ENCODE results near the gene MTHFD1L.
"Not testable (repeated sequence)": the region's sequence is repeated elsewhere in the genome, so short reads cannot be mapped to it uniquely, and the experiment has no call there.

MTHFD1L gene

DNA sequence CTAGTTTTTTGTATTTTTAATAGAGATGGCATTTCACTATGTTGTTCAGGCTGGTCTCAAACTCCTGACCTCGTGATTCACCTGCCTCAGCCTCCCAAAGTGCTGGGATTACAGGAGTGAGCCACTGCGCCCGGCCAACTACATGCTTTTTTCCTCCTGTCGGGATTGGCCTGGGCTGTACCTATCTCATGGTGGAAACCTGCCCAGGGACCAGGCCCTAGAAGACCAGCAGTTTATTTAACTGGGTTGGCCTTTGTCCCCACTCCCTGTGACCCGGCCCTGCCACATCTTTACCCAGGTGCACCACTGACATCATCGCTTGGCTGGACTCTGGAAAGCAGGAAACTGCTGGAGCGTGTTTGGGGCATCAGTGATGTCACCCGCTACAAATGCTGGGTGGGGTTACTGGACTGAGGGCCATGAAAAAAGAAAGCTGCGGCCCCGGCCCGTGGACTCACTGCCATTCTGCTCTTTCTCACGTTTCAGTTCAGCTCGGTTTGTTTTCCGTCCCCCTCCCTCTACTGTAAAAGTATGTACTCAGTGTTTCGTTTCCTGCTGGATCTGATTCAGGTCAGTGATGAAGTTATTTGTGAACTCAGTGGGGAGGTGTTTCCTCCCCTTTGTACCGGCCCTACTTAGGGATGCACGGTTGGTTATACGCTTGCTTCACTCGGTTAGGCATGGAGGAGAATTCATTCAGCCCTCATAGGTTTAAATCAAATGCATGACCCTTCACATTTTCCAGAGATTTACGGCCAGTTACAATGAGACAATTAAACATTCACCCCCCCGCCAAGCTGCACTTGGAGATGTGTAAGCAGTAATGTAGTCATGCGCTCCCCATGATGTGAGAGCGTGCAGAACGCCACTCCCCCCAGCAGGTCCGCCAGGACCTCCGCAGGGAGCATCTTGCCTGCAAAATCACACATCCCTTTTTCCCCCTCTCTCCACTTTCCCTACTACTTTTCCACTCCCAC lies 179.3 kb downstream of the MTHFD1L start:
- DNase-seq: peak; percentile 91

DNA sequence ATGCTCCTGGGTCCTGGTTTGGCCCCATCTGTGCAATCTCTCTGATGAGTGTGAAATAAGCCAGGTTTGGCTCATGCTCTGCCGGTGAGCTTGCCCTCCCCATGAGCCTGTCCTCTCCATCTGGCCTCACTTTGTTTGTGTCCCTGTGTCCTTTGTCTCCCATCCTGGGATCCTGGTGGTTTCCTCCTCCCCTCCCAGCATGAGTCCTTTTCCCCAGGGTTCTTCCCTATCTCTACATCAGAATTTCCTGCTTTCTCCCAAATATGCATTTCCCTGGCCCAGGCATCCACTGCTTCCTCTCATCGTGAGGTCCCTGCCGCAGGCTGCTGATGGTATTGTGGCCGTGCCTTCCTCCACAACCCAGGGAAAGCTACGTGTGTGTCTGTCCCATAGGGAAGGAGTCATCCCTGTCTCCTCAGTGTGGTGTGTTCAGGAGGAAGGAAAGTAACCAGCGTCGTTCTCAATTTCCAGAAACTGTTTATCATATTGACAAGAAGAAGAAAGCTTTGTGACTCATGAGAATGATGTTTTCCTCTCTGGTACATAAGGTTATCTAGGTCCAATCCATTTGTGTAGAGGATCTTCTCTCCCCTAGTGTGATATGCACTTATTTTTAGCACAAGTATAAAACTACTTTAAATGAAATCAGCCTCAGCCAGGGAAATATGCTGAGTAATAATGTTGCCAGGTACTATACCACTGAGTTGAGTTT lies 180.2 kb downstream of the MTHFD1L start:
- not testable (repeated sequence) for DNase-seq

DNA sequence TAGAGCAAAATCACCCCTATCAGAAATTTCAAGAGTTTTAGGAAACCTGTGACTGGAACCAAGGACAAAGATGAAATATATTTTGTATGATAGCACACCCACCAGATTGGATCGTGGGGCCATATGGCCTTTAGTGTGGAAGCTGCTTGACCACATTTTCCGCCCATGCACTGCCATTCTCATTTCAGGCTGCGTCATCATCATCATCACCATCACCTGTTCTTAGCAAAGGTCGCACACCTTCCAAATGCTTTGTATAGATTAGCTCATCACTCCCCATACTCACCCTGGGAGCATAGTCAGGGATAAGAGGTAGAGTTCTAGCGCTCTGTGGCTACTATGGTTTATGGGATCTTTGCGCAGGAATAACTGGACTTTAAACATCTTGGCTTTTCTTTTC lies 185.7 kb downstream of the MTHFD1L start:
- no peak for DNase-seq

GRCh38 chr6:151052021-151052646 lies 186.6 kb downstream of the MTHFD1L start:
- no peak for DNase-seq

- DNase-seq: no peak
Observed at GRCh38 chr6:151054306-151054705, 188.8 kb downstream of the MTHFD1L start.

GRCh38 chr6:151056230-151056907 lies 190.9 kb downstream of the MTHFD1L start:
- no peak for DNase-seq

GRCh38 chr6:151057061-151057460 lies 191.6 kb downstream of the MTHFD1L start:
- no peak for DNase-seq

DNA sequence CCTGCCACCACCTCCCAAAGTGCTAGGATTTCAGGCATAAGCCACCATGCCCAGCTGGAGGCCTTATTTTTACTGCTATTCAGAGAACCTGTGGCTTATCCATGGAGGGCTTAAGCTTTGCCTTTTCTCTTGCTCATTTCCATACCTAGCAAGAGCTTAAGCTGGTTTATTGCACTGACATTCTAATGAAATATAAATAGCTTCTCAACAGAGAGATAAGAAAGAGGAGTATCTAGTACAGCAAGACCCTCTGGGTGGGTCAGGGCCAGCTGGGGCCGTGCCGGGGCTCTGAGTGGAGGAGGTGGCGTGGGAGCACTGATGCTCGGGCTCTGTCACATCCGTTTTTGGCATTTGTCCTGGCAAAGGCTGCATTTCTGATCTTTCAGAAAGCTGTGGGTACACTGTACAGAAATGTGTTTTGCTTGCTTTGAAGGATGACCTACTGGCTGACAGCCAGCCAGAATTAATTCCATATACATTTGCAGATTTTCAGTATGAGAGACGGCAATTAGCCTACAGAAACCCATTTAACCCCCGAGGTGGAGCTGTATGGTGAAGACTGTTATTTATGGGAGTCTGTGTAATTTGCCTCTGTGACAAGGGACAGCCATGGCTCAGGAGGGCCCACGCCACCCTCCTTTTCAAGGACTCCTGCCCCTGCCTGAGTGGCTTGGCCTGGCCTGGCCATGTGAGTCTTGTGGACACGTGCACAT lies 192.7 kb downstream of the MTHFD1L start:
- DNase-seq: no peak

GRCh38 chr6:151059612-151060095 lies 194.2 kb downstream of the MTHFD1L start:
- no peak for DNase-seq

DNA sequence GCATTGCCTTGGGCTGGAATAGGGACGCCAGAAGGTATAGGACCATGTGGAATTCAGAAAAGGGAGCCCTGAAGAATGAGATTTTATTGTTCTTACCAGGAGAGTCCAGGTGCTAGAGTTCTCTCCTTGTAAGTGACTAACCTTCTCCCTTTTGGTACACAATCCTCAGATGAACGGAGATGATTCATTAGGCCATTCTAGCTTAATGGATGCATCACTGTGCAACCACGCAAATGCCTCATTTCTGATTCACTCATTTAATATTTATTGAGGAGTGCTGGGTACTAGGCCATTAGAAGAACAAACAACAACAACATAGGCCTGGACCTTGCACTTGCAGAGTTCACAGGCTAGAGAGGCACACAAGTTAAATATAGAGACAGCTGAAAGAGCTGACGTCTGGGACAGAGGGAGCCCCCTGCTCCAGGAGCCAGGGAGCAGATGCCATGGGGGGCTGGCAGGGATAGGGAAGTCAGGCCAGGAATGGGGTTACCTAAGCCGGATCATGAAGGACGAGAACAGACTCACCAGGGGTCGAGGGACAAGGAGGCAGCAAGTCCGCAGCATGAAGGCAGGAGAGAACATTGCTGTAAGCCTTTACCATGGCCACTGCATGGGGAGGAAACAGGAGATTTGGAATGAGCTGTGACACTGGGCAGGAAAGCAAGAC lies 194.7 kb downstream of the MTHFD1L start:
- peak; percentile 34 for DNase-seq

DNA sequence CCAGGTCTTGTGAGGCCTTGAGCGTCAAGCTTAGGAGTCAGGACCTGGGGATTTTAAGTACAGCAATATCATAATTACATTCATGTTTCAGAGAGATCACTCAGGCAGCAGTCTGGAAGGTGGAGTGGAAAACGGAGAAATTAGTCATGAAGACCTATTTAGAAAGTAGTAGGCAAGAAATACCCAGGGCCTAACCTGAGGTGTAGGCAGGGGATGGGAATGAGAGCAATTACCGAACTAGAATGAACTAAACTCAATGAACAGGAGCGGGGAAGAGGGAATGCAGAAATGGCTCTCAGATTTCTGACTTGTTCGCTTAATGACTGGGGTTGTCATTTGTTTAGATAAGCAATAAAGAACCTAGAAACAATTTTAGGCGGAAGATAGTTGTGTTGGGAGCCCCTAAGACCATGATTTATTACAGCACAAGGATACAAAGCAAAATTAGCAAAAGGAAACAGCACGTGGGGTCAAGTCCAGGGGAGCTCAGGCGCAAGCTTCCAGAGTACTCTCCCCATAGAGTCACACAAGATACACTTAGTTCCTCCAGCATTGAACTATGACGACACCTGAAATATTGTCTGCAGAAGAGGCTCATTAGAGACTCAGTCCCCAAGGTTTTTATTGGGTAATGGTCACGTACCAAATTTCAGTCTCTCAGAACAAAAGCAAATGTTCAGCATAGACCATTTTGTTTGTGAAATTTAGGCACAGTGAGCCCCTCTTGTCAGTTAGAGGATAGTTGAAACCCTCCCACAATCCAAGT lies 195.4 kb downstream of the MTHFD1L start:
- DNase-seq: no peak

DNA sequence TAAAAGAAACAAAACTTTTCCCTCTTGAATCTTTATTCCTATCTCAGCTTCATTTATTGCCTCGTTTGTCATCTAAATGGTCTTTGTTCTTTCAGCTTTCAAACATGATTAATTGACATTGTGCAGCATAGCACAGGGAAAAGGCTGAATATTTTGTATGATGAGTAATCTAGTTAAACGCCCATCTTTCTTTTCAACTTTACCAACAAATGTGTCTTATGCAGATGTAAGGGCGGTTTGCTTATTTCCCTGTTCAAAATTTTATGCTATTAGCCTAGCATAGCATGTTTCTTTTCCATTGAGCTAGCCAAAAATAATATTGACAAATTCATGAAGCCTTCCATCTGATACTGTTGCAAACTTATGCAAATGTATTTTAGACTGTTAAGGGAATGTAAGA lies 197.8 kb downstream of the MTHFD1L start:
- DNase-seq: no peak

GRCh38 chr6:151063842-151064647 lies 198.5 kb downstream of the MTHFD1L start:
- DNase-seq: no peak

- DNase-seq: no peak
Observed at GRCh38 chr6:151065027-151065815, 199.7 kb downstream of the MTHFD1L start.

GRCh38 chr6:151067684-151068596 lies 202.4 kb downstream of the MTHFD1L start:
- peak; percentile 82 for DNase-seq

GRCh38 chr6:151068761-151069312 lies 203.3 kb downstream of the MTHFD1L start:
- no peak for DNase-seq

GRCh38 chr6:151069641-151070040 lies 204.1 kb downstream of the MTHFD1L start:
- no peak for DNase-seq

Measured in DMS53 (cell line).